GM19328 (cell line): ENCODE results near the gene INPP5A.

ENCODE experiments used
- ATAC-seq: cut with Tn5 transposase; IDR thresholded peaks from one replicate; pipeline ENCODE4 v1.9.1; 2021; ENCODE audit warnings: mild to moderate bottlenecking, moderate library complexity; ENCODE audit not compliant: unreplicated experiment

The INPP5A gene

DNA sequence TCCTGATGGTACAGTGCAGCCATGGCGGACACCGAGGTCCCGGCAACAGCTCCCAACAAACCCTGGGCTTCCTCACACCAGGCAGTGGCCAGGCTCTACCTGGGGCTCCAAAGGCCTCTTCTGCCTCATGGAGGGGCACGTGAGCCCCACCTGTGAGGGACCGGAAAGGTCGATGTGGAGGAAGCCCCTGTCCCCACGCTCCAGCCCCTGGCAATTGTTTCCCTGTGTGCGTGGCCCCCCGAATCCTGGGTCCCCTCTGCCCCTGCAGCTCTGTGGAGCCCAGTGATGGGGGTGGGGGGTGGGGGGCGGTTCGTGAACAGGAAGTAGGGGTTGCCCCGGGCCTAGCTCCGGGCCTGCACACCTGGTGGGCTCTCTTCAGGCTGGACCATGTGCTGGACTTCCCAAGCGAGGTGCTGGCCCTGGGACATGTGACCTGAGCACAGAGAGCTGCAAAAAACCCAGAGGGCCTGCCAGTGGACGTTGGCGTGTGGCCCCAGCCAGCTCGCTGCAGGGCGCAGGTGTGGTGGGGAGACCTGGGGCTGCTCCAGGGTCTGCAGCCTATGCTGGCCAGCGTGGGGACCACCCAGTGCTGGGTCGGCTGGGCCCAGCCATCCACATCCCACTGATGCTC is 72.6 kb downstream of the INPP5A start:
- no peak for ATAC-seq

GRCh38 chr10:132611026-132611910 is 73.7 kb downstream of the INPP5A start:
- no peak for ATAC-seq

GRCh38 chr10:132611986-132612385 is 74.4 kb downstream of the INPP5A start:
- no peak for ATAC-seq

DNA sequence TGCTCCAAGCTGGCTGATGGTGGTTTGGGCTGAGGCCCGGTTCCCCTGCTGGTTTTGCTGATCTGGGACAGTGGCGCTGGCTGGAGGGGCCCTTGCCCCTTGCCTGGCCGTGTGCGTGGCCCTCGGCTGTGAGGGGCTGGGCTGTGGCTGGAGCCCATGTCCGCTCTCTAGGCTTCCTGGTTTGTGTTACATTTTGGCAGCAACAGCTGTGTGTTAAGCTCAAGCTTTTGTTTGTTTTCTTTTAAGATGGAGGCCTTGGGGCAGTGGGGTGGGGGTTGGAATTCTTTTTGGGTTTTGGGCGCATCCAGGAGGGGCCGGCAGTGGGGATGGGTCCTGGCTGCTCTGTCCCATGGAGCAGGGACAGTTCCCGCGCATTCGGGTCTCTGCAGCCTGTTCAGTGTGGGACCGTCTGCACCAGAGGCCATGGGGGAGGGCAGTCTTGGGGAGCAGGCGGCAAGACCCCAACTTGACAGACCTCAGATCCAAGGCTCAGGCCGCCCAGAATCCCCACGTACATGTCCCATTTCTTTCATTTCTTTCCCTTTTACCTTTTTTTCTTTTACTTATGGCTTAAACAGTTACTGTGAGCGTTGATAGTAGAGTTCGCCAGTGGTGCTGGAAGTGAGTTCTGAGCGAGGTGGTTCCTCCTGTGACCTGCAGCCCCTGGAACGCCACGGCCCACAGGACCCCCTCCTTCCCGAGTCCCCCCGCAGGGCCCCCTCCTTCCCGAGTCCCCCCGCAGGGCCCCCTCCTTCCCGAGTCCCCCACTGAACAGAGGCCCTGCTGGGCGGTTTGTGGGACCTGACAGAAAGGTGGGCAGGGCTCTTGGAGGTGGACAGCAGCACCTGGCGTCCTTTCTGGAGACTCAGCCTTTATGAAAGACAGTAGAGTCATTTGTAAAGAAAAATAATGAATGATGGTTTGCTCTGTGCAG is 75.3 kb downstream of the INPP5A start:
- no peak for ATAC-seq

- no peak for ATAC-seq
Observed at GRCh38 chr10:132613566-132614348, 76.2 kb downstream of the INPP5A start.

DNA sequence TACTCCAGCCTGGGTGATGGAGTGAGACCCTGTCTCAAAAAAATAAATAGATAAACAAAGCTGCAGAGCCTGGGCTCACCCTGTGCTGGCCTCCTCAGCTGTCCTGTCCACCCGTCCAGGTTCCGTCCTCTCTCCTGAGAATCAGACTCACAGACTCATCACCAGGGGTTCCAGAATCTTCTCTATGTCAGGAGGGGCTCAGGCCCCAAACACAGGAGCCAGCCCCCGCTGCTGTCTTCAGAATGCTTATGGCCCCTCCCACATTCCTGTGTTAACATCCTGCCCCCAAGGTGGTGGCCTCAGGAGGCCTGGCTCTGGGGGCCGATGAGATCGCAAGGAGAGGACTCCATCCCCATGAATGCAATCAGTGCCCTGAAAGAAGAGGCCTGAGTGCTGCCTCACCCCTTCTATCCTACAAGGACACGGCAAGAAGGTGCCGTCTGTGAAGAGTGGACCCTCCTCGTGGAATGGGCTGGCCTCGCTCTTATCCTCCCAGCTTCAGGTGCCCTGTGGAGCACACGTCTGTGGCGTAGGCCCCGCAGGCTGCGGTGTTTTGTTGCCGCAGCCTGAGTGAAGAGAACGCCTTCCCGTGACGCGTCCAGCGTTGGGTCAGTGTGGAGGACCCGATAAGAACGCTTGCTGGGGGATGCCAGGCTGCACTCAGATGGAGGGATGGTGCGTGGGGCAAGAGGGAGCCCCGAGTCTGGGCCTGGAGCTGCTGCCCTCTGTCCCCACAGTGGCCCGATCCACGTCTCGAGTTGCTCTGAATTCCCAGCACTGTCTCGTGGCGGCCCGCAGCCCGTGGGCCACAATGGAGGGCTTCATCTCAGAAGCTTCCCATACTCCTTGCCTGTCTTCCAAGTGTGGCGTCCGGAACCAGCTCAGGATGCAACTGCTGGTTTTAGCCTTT is 77.1 kb downstream of the INPP5A start:
- ATAC-seq = no peak

GRCh38 chr10:132615341-132616169 is 78.0 kb downstream of the INPP5A start:
- no peak for ATAC-seq

GRCh38 chr10:132616170-132616995 is 78.8 kb downstream of the INPP5A start:
- ATAC-seq = no peak

DNA sequence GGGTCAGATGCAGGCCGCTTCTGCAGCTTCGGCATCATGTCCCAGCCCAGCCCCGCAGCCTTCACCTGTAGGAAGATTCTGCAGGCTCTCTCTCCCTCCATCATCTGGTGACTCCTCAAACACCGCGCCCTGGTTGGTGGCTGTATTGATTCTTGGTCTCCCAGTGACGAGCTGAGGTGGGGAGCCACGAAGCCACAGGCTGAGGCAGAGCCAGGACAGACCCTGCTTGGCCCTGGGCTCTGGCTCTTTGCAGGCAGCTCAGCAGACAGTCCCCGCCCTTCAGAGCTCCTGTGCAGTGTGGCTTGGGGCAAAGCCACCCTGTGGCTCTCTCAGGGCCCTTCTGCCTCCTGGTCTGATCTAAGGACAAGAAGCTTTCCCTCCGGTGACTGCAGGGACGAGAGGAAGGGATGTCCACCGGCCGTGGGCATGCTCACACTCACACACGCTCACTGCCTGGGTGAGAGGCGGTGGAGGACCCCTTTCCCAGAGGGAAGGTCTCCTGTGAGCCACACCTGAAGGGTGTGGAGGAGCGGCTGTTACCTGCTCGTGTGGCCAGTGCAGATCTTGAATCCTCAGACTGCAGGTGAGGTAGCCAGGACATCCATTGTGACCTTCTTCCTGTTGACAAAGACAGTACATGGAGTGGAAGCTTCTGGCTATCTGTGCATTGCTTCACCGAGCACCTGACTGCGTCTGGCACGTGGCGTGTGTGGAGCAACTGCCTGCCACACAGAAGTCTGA is 79.6 kb downstream of the INPP5A start:
- no peak for ATAC-seq

DNA sequence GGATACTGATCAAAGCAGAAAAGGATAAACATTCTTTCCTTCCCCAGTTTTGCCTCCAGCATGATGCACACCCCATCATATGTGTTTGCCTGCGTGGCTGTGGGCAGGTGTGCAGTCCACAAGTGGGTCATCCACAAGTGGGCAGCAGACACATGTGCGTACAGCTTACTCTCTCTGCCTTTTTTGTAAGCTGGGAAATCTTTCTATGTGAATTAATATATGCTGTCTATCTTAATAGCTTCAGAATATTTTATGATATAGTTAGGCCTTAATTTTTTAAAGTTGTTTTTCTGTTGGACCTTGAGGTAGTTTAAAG is 80.1 kb downstream of the INPP5A start:
- ATAC-seq = no peak

GRCh38 chr10:132618158-132618919 is 80.8 kb downstream of the INPP5A start:
- no peak for ATAC-seq

GRCh38 chr10:132619927-132620326 is 82.3 kb downstream of the INPP5A start:
- ATAC-seq = no peak

- ATAC-seq = no peak
Observed at GRCh38 chr10:132624061-132624846, 86.7 kb downstream of the INPP5A start.

GRCh38 chr10:132624847-132625471 is 87.4 kb downstream of the INPP5A start:
- no peak for ATAC-seq
